ENCODE data around the gene UBE2E3.

UBE2E3 gene

GRCh38 chr2:180955101-180955500 is 25.3 kb upstream of the UBE2E3 start (continued):
- TF ChIP-seq, protein P1, sequence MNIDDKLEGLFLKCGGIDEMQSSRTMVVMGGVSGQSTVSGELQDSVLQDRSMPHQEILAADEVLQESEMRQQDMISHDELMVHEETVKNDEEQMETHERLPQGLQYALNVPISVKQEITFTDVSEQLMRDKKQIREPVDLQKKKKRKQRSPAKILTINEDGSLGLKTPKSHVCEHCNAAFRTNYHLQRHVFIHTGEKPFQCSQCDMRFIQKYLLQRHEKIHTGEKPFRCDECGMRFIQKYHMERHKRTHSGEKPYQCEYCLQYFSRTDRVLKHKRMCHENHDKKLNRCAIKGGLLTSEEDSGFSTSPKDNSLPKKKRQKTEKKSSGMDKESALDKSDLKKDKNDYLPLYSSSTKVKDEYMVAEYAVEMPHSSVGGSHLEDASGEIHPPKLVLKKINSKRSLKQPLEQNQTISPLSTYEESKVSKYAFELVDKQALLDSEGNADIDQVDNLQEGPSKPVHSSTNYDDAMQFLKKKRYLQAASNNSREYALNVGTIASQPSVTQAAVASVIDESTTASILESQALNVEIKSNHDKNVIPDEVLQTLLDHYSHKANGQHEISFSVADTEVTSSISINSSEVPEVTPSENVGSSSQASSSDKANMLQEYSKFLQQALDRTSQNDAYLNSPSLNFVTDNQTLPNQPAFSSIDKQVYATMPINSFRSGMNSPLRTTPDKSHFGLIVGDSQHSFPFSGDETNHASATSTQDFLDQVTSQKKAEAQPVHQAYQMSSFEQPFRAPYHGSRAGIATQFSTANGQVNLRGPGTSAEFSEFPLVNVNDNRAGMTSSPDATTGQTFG (tag by site-specific recombination; IDR thresholded peaks at IDR 0.05; ENCODE audit: borderline replicate concordance), result no peak

- Histone ChIP-seq H3K9me3 (ENCODE audit: control insufficient read depth, insufficient read depth, low read depth, low read length) (no peaks in the 10 kb centered on the region), H3K36me3 (ENCODE audit: control insufficient read depth in 2 of 2, insufficient read depth in 1 of 2, low read length in 2 of 2) (no peaks in the 10 kb centered on the region), H3K27ac (ENCODE audit: extremely low read depth, low read depth, low read length) (no peak overlapping the region), H3K4me3 (ENCODE audit: low read depth, low read length) (no peak overlapping the region), H3K4me1 (ENCODE audit: control insufficient read depth, insufficient read depth, low read length) (no peaks in the 10 kb centered on the region)
- CTCF ChIA-PET, result no interaction called here
- POLR2A ChIA-PET, result no interaction called here
- TF ChIP-seq ZNF24 (tag by site-specific recombination; IDR thresholded peaks at IDR 0.05) (no peak), ZNF426 (tag by site-specific recombination; IDR thresholded peaks at IDR 0.05) (no peak), PRDM4 (tag by site-specific recombination; IDR thresholded peaks at IDR 0.05) (no peak), ZNF830 (tag by site-specific recombination; IDR thresholded peaks at IDR 0.05; ENCODE audit: low read depth) (no peak), ZBTB11 (tag by site-specific recombination; conservative IDR thresholded peaks at IDR 0.05; ENCODE audit: low read depth) (no peak), PRDM2 (tag by site-specific recombination; IDR thresholded peaks at IDR 0.05; ENCODE audit: borderline replicate concordance) (no peak)
Measured at GRCh38 chr2:180959787-180960186, 20.6 kb upstream of the UBE2E3 start.

GRCh38 chr2:180960982-180961381 is 19.4 kb upstream of the UBE2E3 start:
- H3K27ac ChIP-seq (ENCODE audit: extremely low read depth, low read depth, low read length), result no peak overlapping the region
- no peaks in the 10 kb centered on the region for H3K9me3 ChIP-seq (ENCODE audit: control insufficient read depth, insufficient read depth, low read depth, low read length)
- H3K36me3 ChIP-seq (ENCODE audit: control insufficient read depth in 2 of 2, insufficient read depth in 1 of 2, low read length in 2 of 2), result no peaks in the 10 kb centered on the region
- H3K4me1 ChIP-seq (ENCODE audit: control insufficient read depth, insufficient read depth, low read length), result no peaks in the 10 kb centered on the region
- TF ChIP-seq ZFHX2 (tag by site-specific recombination; conservative IDR thresholded peaks at IDR 0.05) (no peak), ZNF112 (tag by site-specific recombination; IDR thresholded peaks at IDR 0.05) (no peak)
- POLR2A ChIA-PET, result no interaction called here
- CTCF ChIA-PET, result interaction anchor here (0.6 kb wide), 1 partner anchor 144 kb away, joined by 4 read pairs; no protein-coding TSS in a partner anchor
- H3K4me3 ChIP-seq (ENCODE audit: low read depth, low read length), result no peak overlapping the region

Measured in HEK293 (cell line).